K562 (cell line): Measurements from ENCODE around the gene POC1B. TPM values are rescaled to one million over a fixed set of nuclear protein-coding genes. Genes with fewer than 3 reads are reported as not detected.

Experiments used
- ATF1 ChIP-seq, 2 experiments: fragments of 450-650 bp in 1 of 2; IDR thresholded peaks; 2 replicates each; pipeline ENCODE4 v1.6.1; 2016; ENCODE audit warnings: missing compliant biosample characterization in 1 of 2, missing genetic modification characterization in 1 of 2
- BCL6 ChIP-seq: fragments of 250-450 bp; sonication (Bioruptor Pico); IDR thresholded peaks from 2 replicates; pipeline ENCODE4 v1.4.0; 2020
- CBX2 ChIP-seq: fragments of 200-600 bp; sonication (generic); IDR thresholded peaks from one replicate; pipeline ENCODE4 v1.6.1; 2012; ENCODE audit warnings: mild to moderate bottlenecking, low read length, inconsistent platforms; ENCODE audit not compliant: insufficient read depth, poor library complexity, severe bottlenecking
- HDAC3 ChIP-seq: fragments of 450-650 bp; IDR thresholded peaks from 2 replicates; pipeline ENCODE4 v1.6.1; 2018; ENCODE audit warnings: borderline replicate concordance, mild to moderate bottlenecking, moderate library complexity; ENCODE audit not compliant: partially characterized antibody
- IFI16 ChIP-seq: fragments of 250-450 bp; sonication (Bioruptor Pico); IDR thresholded peaks from 2 replicates; pipeline ENCODE4 v2.1.2; 2022; ENCODE audit warnings: mild to moderate bottlenecking, inconsistent platforms
- NRF1 ChIP-seq, 2 experiments: fragments of 450-650 bp; IDR thresholded peaks in 1 of 2; conservative IDR thresholded peaks in 1 of 2; 2 replicates each; pipeline ENCODE4 v1.6.1; 2014; ENCODE audit warnings: mild to moderate bottlenecking in 2 of 2
- PPARD ChIP-seq: fragments of 250-450 bp; sonication (Bioruptor Pico); IDR thresholded peaks from 2 replicates; pipeline ENCODE4 v1.8.0; 2022; ENCODE audit warnings: inconsistent platforms, mild to moderate bottlenecking, moderate library complexity
- RB1 ChIP-seq: fragments of 450-650 bp; IDR thresholded peaks from 2 replicates; pipeline ENCODE4 v1.6.1; 2017; ENCODE audit warnings: low read depth, mild to moderate bottlenecking
- YBX1 ChIP-seq: fragments of 450-650 bp; IDR thresholded peaks from 2 replicates; pipeline ENCODE4 v1.7.1; 2016; ENCODE audit warnings: mild to moderate bottlenecking
- ZNF12 ChIP-seq: sonication (generic); formaldehyde crosslinking; IDR thresholded peaks from 2 replicates; pipeline ENCODE4 v1.4.0; 2020; ENCODE audit warnings: mild to moderate bottlenecking, missing genetic modification reagents
- ZNF232 ChIP-seq: sonication (generic); formaldehyde crosslinking; IDR thresholded peaks from 2 replicates; pipeline ENCODE4 v1.8.0; 2022; ENCODE audit warnings: mild to moderate bottlenecking, missing genetic modification reagents
- ZNF561 ChIP-seq: fragments of 450-650 bp; formaldehyde crosslinking; conservative IDR thresholded peaks from 2 replicates; pipeline ENCODE4 v1.4.0; 2020; ENCODE audit warnings: mild to moderate bottlenecking, moderate library complexity
- polyA plus RNA-seq, 8 experiments: library from polyadenylated mRNA; depleted of rRNA in 4 of 8; stranded (reverse) in 5 of 8; unstranded in 3 of 8; fragments of >200 nt; fragmentation: Nextera tagmentation in 2 of 8; fragmentation: Illumina TruSeq in 1 of 8; extraction: Ambion mirVana in 2 of 8; extraction: Trizol in 1 of 8; gene quantifications; 2 replicates each; pipeline versions ENCODE4 v1.2.1 to v1.2.3, GENCODE V29; 2011 to 2014; ENCODE audit warnings: inconsistent platforms in 1 of 8, missing spikeins in 1 of 8
- total RNA-seq, 7 experiments: library from RNA; depleted of rRNA in 6 of 7; stranded (reverse); fragments of >200 nt in 6 of 7; fragmentation: Illumina TruSeq in 2 of 7; extraction: Trizol in 2 of 7; gene quantifications; 2 replicates each; pipeline versions ENCODE4 v1.2.1 to v1.2.3, GENCODE V29; 2011 to 2021; ENCODE audit warnings: low replicate concordance in 1 of 7
- TF ChIP-seq, protein P1 (sequence below): sonication (generic); formaldehyde crosslinking; IDR thresholded peaks from 2 replicates; pipeline ENCODE4 v1.8.0; 2023; ENCODE audit warnings: missing genetic modification reagents, mild to moderate bottlenecking, borderline replicate concordance
- TF ChIP-seq, protein P2 (sequence below): IDR thresholded peaks from 2 replicates; pipeline ENCODE4 v1.6.1; 2016; ENCODE audit warnings: missing genetic modification characterization, missing compliant biosample characterization
- TF ChIP-seq, protein P3 (sequence below): fragments of 450-650 bp; IDR thresholded peaks from 2 replicates; pipeline ENCODE4 v1.6.1; 2017; ENCODE audit warnings: antibody characterized with exemption
- TF ChIP-seq, protein P4 (sequence below): sonication (generic); formaldehyde crosslinking; IDR thresholded peaks from 2 replicates; pipeline ENCODE4 v1.8.1; 2022; ENCODE audit warnings: missing genetic modification reagents
- TF ChIP-seq, protein P5 (sequence below), 2 experiments: IDR thresholded peaks; 2 replicates each; pipeline ENCODE4 v1.6.1; 2011; ENCODE audit warnings: borderline replicate concordance in 1 of 2, control low read depth in 1 of 2, low read depth in 1 of 2, low read length in 1 of 2, mild to moderate bottlenecking in 1 of 2, mixed read lengths in 1 of 2, moderate library complexity in 1 of 2; ENCODE audit not compliant: insufficient read depth in 1 of 2, insufficient read length in 1 of 2, poor library complexity in 1 of 2, severe bottlenecking in 1 of 2; ENCODE audit errors: extremely low read depth in 1 of 2

Gene POC1B
- total and polyA plus RNA-seq, 9 of the 15 experiments (the other 6 are each of a cell fraction or from before 2014, with no cell fraction given), result 4.5 to 16.1 (median 10.4) TPM

DNA sequence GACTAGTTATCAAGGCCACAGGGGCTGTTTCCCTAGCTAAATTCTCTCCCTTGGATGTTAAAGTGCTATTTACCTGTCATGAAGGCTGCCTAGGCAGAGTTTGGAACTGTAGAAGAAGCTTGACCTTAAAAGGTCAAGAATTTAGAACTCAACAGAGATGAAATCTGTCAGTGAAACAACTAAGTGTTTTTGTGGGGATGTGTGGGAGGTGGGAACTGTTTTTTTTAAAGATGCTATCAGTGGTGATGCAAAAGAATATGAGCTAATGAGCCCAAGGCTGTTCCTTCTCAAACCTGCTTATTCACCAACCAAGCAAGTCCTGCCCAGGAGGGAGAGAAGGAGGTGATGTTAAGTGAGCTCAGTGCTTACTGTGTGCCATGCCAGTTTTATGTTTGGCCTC, 40.8 kb upstream of the POC1B start (continued):
- TF ChIP-seq ZNF12 (CRISPR knock-in tag) (no peak), HDAC3 (no peak), ATF1 (CRISPR knock-in tag; IDR thresholded peaks at IDR 0.05) (no peak), ATF1 (tag; IDR thresholded peaks at IDR 0.05) (no peak), BCL6 (CRISPR knock-in tag) (no peak), YBX1 (no peak), ZNF561 (CRISPR knock-in tag) (no peak), PPARD (CRISPR knock-in tag) (no peak), CBX2 (no peak), ZNF232 (CRISPR knock-in tag) (no peak), RB1 (no peak), IFI16 (CRISPR knock-in tag) (no peak), NRF1 (conservative IDR thresholded peaks at IDR 0.05 in 1 of 2, IDR thresholded peaks at IDR 0.05 in 1 of 2) (no peak)
- TF ChIP-seq, protein P1, sequence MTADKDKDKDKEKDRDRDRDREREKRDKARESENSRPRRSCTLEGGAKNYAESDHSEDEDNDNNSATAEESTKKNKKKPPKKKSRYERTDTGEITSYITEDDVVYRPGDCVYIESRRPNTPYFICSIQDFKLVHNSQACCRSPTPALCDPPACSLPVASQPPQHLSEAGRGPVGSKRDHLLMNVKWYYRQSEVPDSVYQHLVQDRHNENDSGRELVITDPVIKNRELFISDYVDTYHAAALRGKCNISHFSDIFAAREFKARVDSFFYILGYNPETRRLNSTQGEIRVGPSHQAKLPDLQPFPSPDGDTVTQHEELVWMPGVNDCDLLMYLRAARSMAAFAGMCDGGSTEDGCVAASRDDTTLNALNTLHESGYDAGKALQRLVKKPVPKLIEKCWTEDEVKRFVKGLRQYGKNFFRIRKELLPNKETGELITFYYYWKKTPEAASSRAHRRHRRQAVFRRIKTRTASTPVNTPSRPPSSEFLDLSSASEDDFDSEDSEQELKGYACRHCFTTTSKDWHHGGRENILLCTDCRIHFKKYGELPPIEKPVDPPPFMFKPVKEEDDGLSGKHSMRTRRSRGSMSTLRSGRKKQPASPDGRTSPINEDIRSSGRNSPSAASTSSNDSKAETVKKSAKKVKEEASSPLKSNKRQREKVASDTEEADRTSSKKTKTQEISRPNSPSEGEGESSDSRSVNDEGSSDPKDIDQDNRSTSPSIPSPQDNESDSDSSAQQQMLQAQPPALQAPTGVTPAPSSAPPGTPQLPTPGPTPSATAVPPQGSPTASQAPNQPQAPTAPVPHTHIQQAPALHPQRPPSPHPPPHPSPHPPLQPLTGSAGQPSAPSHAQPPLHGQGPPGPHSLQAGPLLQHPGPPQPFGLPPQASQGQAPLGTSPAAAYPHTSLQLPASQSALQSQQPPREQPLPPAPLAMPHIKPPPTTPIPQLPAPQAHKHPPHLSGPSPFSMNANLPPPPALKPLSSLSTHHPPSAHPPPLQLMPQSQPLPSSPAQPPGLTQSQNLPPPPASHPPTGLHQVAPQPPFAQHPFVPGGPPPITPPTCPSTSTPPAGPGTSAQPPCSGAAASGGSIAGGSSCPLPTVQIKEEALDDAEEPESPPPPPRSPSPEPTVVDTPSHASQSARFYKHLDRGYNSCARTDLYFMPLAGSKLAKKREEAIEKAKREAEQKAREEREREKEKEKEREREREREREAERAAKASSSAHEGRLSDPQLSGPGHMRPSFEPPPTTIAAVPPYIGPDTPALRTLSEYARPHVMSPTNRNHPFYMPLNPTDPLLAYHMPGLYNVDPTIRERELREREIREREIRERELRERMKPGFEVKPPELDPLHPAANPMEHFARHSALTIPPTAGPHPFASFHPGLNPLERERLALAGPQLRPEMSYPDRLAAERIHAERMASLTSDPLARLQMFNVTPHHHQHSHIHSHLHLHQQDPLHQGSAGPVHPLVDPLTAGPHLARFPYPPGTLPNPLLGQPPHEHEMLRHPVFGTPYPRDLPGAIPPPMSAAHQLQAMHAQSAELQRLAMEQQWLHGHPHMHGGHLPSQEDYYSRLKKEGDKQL, result no peak
- TF ChIP-seq, protein P2, sequence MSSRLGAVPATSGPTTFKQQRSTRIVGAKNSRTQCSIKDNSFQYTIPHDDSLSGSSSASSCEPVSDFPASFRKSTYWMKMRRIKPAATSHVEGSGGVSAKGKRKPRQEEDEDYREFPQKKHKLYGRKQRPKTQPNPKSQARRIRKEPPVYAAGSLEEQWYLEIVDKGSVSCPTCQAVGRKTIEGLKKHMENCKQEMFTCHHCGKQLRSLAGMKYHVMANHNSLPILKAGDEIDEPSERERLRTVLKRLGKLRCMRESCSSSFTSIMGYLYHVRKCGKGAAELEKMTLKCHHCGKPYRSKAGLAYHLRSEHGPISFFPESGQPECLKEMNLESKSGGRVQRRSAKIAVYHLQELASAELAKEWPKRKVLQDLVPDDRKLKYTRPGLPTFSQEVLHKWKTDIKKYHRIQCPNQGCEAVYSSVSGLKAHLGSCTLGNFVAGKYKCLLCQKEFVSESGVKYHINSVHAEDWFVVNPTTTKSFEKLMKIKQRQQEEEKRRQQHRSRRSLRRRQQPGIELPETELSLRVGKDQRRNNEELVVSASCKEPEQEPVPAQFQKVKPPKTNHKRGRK (tag), result no peak
- TF ChIP-seq, protein P3, sequence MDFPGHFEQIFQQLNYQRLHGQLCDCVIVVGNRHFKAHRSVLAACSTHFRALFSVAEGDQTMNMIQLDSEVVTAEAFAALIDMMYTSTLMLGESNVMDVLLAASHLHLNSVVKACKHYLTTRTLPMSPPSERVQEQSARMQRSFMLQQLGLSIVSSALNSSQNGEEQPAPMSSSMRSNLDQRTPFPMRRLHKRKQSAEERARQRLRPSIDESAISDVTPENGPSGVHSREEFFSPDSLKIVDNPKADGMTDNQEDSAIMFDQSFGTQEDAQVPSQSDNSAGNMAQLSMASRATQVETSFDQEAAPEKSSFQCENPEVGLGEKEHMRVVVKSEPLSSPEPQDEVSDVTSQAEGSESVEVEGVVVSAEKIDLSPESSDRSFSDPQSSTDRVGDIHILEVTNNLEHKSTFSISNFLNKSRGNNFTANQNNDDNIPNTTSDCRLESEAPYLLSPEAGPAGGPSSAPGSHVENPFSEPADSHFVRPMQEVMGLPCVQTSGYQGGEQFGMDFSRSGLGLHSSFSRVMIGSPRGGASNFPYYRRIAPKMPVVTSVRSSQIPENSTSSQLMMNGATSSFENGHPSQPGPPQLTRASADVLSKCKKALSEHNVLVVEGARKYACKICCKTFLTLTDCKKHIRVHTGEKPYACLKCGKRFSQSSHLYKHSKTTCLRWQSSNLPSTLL, result no peak
- TF ChIP-seq, protein P4, sequence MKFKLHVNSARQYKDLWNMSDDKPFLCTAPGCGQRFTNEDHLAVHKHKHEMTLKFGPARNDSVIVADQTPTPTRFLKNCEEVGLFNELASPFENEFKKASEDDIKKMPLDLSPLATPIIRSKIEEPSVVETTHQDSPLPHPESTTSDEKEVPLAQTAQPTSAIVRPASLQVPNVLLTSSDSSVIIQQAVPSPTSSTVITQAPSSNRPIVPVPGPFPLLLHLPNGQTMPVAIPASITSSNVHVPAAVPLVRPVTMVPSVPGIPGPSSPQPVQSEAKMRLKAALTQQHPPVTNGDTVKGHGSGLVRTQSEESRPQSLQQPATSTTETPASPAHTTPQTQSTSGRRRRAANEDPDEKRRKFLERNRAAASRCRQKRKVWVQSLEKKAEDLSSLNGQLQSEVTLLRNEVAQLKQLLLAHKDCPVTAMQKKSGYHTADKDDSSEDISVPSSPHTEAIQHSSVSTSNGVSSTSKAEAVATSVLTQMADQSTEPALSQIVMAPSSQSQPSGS, result no peak
- TF ChIP-seq, protein P5, sequence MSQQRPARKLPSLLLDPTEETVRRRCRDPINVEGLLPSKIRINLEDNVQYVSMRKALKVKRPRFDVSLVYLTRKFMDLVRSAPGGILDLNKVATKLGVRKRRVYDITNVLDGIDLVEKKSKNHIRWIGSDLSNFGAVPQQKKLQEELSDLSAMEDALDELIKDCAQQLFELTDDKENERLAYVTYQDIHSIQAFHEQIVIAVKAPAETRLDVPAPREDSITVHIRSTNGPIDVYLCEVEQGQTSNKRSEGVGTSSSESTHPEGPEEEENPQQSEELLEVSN (IDR thresholded peaks at IDR 0.05; ENCODE audit: borderline replicate concordance in 1 of 2, extremely low read depth in 1 of 2, insufficient read depth in 1 of 2, insufficient read length in 1 of 2, low read depth in 1 of 2, low read length in 1 of 2, poor library complexity in 1 of 2, severe bottlenecking in 1 of 2), result no peak
